Measurements from ENCODE around the gene AKAP8L. TPM values are rescaled to one million over a fixed set of nuclear protein-coding genes. Genes with fewer than 3 reads are reported as not detected.

AKAP8L gene
- total and polyA plus RNA-seq, 2 of the 8 experiments (the other 6 are each of a cell fraction or from before 2014, with no cell fraction given) = 75.1 to 138 TPM

DNA sequence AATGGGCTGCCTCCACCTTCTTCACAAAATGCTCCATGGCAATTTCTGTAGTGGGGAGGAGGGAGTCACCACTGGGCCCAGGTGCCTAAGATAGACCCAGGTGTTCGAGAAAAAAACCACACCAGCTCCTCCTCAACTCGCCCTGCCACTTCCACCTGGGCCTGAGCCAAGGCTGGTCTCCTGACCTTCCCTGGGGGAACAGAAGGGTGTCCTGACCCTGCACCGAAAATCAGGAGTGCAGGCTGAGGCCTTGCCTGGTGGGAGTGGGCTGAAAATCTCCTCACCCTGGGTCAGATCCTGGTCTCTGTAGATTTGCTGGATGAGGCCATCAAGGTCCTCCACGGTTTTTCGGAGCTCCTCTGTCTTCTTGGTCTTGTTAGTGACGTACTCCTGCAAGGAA lies 21.6 kb downstream of the AKAP8L start (continued):
- TF ChIP-seq, protein P1, sequence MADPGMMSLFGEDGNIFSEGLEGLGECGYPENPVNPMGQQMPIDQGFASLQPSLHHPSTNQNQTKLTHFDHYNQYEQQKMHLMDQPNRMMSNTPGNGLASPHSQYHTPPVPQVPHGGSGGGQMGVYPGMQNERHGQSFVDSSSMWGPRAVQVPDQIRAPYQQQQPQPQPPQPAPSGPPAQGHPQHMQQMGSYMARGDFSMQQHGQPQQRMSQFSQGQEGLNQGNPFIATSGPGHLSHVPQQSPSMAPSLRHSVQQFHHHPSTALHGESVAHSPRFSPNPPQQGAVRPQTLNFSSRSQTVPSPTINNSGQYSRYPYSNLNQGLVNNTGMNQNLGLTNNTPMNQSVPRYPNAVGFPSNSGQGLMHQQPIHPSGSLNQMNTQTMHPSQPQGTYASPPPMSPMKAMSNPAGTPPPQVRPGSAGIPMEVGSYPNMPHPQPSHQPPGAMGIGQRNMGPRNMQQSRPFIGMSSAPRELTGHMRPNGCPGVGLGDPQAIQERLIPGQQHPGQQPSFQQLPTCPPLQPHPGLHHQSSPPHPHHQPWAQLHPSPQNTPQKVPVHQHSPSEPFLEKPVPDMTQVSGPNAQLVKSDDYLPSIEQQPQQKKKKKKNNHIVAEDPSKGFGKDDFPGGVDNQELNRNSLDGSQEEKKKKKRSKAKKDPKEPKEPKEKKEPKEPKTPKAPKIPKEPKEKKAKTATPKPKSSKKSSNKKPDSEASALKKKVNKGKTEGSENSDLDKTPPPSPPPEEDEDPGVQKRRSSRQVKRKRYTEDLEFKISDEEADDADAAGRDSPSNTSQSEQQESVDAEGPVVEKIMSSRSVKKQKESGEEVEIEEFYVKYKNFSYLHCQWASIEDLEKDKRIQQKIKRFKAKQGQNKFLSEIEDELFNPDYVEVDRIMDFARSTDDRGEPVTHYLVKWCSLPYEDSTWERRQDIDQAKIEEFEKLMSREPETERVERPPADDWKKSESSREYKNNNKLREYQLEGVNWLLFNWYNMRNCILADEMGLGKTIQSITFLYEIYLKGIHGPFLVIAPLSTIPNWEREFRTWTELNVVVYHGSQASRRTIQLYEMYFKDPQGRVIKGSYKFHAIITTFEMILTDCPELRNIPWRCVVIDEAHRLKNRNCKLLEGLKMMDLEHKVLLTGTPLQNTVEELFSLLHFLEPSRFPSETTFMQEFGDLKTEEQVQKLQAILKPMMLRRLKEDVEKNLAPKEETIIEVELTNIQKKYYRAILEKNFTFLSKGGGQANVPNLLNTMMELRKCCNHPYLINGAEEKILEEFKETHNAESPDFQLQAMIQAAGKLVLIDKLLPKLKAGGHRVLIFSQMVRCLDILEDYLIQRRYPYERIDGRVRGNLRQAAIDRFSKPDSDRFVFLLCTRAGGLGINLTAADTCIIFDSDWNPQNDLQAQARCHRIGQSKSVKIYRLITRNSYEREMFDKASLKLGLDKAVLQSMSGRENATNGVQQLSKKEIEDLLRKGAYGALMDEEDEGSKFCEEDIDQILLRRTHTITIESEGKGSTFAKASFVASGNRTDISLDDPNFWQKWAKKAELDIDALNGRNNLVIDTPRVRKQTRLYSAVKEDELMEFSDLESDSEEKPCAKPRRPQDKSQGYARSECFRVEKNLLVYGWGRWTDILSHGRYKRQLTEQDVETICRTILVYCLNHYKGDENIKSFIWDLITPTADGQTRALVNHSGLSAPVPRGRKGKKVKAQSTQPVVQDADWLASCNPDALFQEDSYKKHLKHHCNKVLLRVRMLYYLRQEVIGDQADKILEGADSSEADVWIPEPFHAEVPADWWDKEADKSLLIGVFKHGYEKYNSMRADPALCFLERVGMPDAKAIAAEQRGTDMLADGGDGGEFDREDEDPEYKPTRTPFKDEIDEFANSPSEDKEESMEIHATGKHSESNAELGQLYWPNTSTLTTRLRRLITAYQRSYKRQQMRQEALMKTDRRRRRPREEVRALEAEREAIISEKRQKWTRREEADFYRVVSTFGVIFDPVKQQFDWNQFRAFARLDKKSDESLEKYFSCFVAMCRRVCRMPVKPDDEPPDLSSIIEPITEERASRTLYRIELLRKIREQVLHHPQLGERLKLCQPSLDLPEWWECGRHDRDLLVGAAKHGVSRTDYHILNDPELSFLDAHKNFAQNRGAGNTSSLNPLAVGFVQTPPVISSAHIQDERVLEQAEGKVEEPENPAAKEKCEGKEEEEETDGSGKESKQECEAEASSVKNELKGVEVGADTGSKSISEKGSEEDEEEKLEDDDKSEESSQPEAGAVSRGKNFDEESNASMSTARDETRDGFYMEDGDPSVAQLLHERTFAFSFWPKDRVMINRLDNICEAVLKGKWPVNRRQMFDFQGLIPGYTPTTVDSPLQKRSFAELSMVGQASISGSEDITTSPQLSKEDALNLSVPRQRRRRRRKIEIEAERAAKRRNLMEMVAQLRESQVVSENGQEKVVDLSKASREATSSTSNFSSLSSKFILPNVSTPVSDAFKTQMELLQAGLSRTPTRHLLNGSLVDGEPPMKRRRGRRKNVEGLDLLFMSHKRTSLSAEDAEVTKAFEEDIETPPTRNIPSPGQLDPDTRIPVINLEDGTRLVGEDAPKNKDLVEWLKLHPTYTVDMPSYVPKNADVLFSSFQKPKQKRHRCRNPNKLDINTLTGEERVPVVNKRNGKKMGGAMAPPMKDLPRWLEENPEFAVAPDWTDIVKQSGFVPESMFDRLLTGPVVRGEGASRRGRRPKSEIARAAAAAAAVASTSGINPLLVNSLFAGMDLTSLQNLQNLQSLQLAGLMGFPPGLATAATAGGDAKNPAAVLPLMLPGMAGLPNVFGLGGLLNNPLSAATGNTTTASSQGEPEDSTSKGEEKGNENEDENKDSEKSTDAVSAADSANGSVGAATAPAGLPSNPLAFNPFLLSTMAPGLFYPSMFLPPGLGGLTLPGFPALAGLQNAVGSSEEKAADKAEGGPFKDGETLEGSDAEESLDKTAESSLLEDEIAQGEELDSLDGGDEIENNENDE (IDR thresholded peaks at IDR 0.05; ENCODE audit: insufficient replicate concordance, low read length) = no peak

Data from H1 (cell line).